ENCODE data around the gene VTCN1. TPM values are rescaled to one million over a fixed set of nuclear protein-coding genes. Genes with fewer than 3 reads are reported as not detected.

Gene VTCN1
- total and polyA plus RNA-seq, 2 of the 13 experiments (the other 11 are each of a cell fraction or from before 2014, with no cell fraction given) = not detected

DNA sequence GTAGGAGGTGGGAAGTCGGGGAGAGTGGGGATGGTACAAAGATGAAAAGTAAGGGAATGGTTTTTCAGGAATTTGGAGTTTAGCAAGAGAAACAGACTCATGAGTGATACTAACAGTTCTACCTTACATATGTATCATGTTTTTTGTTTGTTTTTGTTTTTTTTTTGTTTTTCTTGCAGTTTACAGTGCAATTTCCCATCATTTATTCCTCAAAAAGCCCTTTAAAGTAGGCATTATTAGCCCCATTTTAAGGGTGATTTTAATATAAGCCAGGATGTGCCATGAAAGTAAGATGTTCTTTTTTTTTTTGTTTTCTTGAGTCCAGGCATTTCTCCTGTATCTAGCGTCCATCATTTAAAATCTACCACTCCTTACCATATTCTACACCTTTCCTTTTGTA, 75.4 kb downstream of the VTCN1 start:
- no peak overlapping the region for H3K9ac ChIP-seq (ENCODE audit: insufficient read depth, low read depth, low read length)
- H4K20me1 ChIP-seq (ENCODE audit: insufficient read depth, low read length) = no peaks in the 10 kb centered on the region
- H3K4me1 ChIP-seq (ENCODE audit: insufficient read depth, low read length) = no peaks in the 10 kb centered on the region
- ChIA-PET POLR2A (no interaction called here), CTCF (ENCODE audit: low intra/inter-chr PET ratio, low total read pairs) (no interaction called here)
- H3K27me3 ChIP-seq (ENCODE audit: control insufficient read depth in 1 of 2, insufficient read depth in 2 of 2, low read length in 2 of 2) = no peaks in the 10 kb centered on the region
- no peaks in the 10 kb centered on the region for H3K9me3 ChIP-seq (ENCODE audit: low read length)
- H3K27ac ChIP-seq (ENCODE audit: extremely low read length, insufficient read depth, low read length) = no peak overlapping the region
- DNase-seq (ENCODE audit: low spot score) = no peak
- no peak overlapping the region for H3K4me2 ChIP-seq (ENCODE audit: low read depth, low read length)
- H3K36me3 ChIP-seq (replicated peaks in 1 of 2; ENCODE audit: control insufficient read depth in 1 of 2, insufficient read depth in 2 of 2, low read length in 2 of 2) = no peaks in the 10 kb centered on the region
- no peaks in the 10 kb centered on the region for H3K79me2 ChIP-seq (ENCODE audit: insufficient read depth, low read length)
- intact Hi-C loops (cut with micrococcal nuclease; ENCODE audit: unreplicated experiment) (no loop called here), in situ Hi-C loops (cut with HindIII; ENCODE audit: extremely low pct_ligation_motif_present, low pct_unique_long_range_greater_than_20kb) (loop anchor here (25.0 kb wide), 1 partner anchor 152 kb away; no protein-coding TSS in a partner anchor)
- FAIRE-seq = no peak
- TF ChIP-seq, protein P1, sequence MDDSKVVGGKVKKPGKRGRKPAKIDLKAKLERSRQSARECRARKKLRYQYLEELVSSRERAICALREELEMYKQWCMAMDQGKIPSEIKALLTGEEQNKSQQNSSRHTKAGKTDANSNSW (CRISPR knock-in tag; IDR thresholded peaks at IDR 0.05; ENCODE audit: borderline replicate concordance) = no peak
- TF ChIP-seq HMG20B (CRISPR knock-in tag; conservative IDR thresholded peaks at IDR 0.05) (no peak), KLF6 (CRISPR knock-in tag; IDR thresholded peaks at IDR 0.05) (no peak), ZNF747 (CRISPR knock-in tag; IDR thresholded peaks at IDR 0.05; ENCODE audit: borderline replicate concordance) (no peak), CREM (IDR thresholded peaks at IDR 0.05) (no peak), CREM (CRISPR knock-in tag; IDR thresholded peaks at IDR 0.05) (no peak), ZNF430 (CRISPR knock-in tag; IDR thresholded peaks at IDR 0.05) (no peak)
- TF ChIP-seq, protein P2, sequence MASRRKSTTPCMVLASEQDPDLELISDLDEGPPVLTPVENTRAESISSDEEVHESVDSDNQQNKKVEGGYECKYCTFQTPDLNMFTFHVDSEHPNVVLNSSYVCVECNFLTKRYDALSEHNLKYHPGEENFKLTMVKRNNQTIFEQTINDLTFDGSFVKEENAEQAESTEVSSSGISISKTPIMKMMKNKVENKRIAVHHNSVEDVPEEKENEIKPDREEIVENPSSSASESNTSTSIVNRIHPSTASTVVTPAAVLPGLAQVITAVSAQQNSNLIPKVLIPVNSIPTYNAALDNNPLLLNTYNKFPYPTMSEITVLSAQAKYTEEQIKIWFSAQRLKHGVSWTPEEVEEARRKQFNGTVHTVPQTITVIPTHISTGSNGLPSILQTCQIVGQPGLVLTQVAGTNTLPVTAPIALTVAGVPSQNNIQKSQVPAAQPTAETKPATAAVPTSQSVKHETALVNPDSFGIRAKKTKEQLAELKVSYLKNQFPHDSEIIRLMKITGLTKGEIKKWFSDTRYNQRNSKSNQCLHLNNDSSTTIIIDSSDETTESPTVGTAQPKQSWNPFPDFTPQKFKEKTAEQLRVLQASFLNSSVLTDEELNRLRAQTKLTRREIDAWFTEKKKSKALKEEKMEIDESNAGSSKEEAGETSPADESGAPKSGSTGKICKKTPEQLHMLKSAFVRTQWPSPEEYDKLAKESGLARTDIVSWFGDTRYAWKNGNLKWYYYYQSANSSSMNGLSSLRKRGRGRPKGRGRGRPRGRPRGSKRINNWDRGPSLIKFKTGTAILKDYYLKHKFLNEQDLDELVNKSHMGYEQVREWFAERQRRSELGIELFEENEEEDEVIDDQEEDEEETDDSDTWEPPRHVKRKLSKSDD (CRISPR knock-in tag; IDR thresholded peaks at IDR 0.05; ENCODE audit: low read depth) = no peak
- TF ChIP-seq, protein P3, sequence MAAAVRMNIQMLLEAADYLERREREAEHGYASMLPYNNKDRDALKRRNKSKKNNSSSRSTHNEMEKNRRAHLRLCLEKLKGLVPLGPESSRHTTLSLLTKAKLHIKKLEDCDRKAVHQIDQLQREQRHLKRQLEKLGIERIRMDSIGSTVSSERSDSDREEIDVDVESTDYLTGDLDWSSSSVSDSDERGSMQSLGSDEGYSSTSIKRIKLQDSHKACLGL (CRISPR knock-in tag; IDR thresholded peaks at IDR 0.05) = no peak
- TF ChIP-seq, protein P4, sequence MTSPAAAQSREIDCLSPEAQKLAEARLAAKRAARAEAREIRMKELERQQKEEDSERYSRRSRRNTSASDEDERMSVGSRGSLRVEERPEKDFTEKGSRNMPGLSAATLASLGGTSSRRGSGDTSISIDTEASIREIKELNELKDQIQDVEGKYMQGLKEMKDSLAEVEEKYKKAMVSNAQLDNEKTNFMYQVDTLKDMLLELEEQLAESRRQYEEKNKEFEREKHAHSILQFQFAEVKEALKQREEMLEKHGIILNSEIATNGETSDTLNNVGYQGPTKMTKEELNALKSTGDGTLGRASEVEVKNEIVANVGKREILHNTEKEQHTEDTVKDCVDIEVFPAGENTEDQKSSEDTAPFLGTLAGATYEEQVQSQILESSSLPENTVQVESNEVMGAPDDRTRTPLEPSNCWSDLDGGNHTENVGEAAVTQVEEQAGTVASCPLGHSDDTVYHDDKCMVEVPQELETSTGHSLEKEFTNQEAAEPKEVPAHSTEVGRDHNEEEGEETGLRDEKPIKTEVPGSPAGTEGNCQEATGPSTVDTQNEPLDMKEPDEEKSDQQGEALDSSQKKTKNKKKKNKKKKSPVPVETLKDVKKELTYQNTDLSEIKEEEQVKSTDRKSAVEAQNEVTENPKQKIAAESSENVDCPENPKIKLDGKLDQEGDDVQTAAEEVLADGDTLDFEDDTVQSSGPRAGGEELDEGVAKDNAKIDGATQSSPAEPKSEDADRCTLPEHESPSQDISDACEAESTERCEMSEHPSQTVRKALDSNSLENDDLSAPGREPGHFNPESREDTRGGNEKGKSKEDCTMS (CRISPR knock-in tag; conservative IDR thresholded peaks at IDR 0.05) = no peak
- H2AFZ ChIP-seq (ENCODE audit: low read length) = no peak overlapping the region
- no peak for ATAC-seq
- no TSS peak for BruUV-seq (replicated peaks)
- WGBS (ENCODE audit: low lambda C conversion rate) = 8% methylated on average over 2 of the region's 2 CpGs
- no peak overlapping the region for H3K4me3 ChIP-seq (replicated peaks in 1 of 3; ENCODE audit: insufficient read depth in 1 of 3, low read depth in 2 of 3, low read length in 3 of 3)

All from HepG2 (cell line).